GM04504 (cell line): ENCODE measurements around the gene ECSCR.

ENCODE experiments used
- DNase-seq: peaks from one replicate; pipeline ENCODE4 v3.0.0-alpha.2; 2012; ENCODE audit warnings: low read depth

The ECSCR gene

DNA sequence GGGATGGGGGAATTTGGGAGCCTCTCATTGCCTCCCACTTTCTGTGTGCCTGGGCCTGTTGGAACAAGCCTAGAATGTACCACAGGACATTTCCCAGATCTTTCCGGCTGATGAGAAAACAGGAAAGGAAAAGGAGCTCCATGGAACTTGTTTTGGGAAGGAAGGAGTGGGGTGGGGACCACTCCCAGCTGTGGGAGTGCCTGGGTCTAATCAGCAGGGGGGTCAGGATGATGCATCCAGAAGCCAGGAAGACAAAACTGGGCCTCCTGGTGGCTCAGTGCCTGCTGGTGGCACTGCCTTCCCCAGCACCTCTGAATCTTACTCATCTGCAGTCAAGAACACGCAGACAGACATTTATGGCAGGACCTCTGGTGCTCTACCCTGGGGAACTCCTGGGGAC lies 11.0 kb upstream of the ECSCR start:
- DNase-seq: no peak

DNA sequence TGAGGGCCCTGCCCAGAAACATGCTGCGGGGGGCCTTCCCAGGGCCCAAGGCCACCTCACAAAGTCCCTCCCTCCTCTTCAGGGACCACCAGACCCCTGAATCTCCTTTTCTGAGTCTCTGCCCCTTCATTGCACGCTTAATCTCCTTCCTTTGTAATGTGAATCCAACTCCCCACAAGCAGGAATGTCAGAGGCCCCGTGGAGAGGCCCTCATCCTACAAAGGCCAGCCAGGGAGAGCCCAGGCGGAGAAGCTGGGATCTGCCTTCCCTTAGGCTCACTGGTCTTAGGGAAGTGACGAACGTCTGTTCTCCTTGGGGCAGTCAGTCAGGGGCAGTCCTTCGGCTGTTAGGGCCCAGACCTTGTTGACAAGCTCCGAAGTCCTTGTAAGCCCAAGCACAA lies 10.6 kb upstream of the ECSCR start:
- no peak for DNase-seq

DNA sequence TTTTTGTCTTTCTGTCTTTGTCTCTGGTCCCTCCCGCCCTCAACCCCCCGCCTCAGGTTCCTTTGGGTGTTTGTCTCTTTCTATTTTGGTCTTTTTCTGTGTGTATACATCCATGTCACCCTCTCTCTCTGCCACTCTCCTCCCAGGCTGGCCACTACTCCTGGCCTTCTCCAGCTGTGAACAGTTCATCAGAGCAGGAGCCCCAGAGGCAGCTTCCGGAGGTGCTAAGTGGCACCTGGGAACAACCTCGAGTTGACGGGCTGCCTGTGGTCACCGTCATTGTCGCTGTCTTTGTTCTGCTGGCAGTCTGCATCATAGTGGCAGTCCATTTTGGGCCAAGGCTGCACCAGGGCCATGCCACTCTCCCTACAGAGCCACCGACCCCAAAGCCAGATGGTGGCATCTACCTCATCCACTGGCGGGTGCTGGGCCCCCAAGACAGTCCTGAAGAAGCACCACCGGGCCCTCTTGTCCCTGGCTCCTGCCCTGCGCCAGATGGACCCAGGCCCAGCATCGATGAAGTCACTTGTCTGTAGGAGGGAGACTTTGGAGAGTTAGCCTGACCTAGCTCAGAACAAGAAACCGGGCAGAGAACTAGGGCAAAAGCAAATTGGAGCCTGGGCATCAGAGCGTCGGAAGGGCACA lies 10.0 kb upstream of the ECSCR start:
- no peak for DNase-seq

DNA sequence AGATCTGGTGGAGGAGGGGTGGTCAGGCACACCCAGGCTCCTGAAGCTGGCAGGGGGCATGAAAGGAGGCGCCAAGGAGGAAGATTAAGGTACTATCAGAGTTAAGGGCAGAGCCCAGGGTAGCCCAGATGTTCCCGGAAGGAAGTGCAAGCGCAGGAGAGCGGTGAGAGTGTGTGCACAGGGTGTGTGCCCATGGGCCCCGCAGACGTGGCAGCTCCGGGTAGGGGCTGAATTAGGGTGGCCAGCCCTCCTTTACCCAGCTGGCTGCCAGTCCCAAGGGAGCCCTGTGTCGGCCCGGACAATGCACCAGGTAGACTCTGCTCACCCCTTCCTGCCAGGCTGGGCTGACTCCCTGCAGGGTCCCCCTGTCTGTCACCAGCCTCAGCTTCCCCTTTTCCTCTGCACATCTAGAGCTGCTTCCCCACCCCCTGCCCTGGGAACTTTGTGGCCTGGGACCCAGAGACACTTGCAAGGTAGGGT lies 8.3 kb upstream of the ECSCR start, which contains the start of gene SMIM33:
Gene SMIM33 (plus strand): TSS at position 184 of the 480 bp plus-strand sequence. CDS start 118 bp downstream, at position 302.
- DNase-seq: no peak

DNA sequence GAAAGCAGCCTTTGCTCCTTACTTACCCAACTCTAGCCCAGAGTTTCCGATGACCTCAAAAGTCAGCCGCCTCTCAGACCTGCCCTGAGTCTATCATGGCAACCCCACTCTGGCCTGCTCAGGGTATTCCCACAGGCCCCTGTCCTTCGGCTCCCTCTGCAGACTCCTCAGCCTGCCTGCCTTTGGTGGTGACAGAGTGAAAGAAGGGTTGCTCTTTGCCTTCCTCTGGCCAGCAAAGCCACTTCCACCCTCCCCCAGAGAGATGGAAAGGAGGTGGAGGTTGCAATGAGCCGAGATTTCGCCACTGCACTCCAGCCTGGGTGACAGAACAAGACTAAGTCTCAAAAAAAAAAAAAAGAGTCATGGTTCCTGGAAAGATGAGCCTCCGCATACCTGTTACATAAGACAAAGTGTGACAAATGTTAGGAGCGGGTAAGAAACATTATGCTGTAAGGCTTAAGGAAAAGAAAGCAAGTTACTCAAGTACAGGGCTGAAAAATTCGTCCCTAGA lies 5.9 kb upstream of the ECSCR start:
- DNase-seq: no peak

DNA sequence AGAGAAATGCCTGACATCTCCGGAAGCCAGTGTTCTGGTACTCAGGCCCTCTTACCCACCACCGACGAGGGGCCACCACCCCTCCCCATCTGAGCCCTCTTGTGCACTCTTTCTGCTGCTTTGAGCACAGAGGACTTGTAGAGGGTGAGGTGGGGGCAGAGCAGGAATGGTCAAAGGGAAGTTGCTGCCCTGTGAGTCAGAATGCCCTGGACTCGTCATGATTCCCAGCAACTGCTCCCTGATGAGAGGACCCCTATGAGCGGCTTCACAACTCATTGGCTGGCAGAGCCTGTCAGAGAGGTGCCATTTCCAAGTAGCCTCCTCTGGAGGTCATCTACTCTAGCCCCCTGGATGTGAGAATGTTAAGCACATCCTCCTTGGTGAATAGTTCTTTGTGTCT lies 845 bp downstream of the ECSCR start:
- no peak for DNase-seq

DNA sequence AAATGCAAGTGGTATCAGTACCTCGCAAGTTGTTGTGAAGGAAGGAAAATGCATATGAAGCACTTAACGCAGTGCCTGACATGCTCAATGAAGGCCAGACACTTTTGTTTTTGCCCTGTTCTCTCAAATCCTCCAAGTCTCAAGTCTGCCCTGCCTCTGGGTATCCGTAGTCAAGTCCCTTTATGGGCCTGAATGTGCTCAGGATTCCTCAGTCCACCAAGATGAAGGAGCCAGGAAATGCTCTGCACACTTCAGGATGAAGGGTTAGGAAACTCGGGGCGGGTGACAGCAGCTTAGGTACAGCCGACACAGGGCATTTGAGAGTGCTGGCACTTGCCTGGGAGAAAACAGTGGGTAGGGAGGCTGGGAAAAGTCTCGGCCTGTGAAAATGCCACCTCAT lies 1.4 kb downstream of the ECSCR start:
- DNase-seq: no peak

DNA sequence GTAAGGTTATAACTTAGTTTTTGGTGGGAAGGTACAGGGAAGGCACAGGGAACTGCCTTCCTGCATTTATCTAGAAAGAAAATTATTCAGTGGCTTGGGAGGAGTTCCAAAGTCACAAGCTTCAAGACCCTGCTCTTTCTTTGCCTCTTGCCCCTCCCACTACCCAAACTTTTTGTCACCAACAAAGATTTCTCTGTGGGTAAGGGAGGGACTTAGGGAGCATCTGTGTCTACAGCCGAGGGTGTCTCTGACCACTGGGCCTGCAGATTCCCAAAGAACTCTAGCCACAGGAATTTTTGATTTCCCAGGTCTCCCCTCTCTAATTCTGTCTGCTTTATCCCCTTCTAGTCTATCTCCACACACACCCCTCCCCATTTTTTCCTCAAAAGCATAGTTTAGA lies 2.1 kb downstream of the ECSCR start:
- DNase-seq: no peak

DNA sequence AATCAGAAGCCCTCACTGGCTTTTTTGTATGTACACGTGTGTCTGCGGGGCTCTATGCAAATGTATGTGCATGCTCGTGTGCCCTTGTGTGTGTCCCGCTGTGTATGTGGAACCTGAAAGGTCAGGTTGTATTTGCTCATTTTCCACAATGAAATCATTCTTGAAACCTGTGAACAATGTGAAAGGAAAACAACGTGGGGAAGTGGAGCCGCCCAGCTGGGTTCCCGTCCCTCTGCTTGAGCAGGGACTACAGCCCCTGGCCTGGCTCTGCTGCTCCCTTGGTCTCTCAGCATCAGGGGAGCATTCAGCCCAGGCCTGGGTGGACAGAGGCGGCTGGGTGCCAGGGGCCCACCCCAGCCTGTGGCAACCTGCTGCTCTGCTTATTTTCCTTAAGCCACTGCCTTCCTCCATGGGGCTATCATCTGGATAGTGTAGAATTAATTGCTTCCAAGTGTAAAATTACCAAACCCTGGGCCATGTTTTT lies 3.0 kb downstream of the ECSCR start:
- DNase-seq: no peak

DNA sequence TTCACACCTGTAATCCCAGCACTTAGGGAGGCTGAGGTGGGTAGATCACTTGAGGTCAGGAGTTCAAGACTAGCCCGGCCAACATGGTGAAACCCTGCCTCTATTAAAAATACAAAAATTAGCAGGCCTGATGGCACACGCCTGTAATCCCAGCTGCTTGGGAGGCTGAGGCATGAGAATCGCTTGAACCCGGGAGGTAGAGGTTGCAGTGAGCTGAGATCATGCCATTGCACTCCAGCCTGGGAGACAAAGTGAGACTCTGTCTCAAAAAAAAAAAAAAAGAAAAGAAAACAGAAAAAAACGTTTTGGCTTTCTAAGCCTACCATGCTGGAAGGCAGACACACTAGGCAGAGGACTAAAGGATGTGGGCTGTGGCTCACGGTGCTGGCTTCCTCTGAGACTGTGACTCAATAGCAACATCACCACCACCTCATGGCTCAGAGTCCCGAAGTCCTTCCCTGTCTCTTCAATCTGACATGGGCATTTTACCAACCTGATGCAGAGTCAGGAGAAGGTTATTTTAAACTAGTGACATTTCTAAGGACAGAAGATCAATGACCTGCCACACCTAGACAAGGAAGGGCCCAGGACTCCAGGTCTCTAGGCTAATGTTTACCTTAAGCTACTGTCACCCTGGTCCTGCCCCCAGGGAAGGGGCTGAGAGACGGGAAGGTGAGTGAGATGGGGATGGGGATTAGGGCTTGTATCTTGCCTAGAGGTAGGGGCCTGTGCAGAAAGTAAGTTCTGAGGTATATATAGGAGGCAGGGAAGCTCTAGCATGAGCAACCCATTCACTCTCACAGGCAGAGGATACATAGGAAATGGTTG lies 3.7 kb downstream of the ECSCR start:
- DNase-seq: no peak

DNA sequence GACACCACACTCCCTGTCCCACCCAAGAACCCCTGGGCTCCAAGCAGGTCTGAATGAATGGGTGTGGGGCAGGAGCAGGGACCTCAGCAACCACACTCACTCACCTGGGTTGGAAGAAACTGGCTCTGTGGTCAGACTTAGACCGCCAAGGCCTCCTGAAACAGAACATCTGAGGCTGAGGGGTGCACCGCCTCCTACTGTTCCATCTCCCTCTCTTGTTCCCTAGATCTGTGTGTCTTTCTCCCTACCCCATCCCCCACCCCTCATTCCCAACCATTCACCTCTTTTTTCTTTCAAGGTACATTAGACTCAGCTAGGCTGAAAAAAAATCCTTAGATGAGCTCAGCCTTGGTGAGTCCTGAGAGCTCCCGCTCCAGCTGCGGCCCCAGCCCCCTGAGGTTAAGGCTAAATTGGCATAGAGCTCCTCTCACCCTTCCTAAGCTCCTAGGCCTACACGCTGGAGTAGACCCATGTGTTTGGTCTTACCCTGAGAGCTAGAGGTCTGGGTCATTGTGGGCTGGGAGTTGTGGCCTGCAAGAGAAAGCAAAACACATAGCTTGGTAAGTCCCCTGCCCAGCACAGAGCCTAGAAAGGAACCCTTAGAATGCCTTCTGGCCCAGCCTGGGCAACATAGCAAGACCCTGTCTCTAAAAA lies 4.8 kb downstream of the ECSCR start:
- DNase-seq: no peak

DNA sequence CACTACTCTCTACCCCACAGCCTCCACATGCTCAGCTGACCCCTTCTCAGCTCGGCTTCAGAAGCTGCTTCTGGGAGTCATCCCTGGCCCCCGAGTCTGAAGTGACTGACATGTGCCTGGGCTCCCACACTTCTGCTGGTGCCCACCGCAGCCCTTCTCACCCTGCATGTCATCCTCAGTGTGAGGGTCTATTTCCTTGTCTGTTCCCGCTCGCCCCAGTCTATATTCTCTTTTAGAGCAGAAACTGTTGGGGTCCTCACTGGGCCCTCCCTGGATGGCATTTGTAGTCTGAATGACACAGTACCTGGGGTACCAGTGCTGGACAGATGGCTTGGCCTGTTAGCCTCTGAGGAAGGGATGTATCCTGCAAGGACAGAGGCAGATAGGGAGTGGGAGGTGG lies 5.3 kb downstream of the ECSCR start:
- no peak for DNase-seq

DNA sequence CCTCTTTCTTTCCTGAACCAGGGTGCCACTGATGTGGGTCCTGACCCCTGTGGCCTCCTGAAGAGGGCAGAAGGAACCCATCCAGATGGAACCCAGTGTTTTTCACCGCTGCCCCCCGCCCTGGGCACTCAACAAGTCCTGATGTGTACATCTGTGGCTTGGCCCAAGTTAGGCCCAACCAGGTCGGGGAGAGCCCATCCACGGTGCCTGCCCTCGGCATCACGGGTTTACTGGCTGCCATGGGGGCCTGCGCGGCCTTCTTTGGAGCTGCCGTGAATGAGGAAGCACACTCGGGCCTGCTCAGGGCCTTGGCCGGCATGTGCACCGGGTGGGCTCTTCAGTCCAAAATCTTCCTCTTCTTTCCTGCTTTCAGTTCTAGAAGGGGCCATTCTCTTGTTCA lies 5.8 kb downstream of the ECSCR start:
- no peak for DNase-seq

DNA sequence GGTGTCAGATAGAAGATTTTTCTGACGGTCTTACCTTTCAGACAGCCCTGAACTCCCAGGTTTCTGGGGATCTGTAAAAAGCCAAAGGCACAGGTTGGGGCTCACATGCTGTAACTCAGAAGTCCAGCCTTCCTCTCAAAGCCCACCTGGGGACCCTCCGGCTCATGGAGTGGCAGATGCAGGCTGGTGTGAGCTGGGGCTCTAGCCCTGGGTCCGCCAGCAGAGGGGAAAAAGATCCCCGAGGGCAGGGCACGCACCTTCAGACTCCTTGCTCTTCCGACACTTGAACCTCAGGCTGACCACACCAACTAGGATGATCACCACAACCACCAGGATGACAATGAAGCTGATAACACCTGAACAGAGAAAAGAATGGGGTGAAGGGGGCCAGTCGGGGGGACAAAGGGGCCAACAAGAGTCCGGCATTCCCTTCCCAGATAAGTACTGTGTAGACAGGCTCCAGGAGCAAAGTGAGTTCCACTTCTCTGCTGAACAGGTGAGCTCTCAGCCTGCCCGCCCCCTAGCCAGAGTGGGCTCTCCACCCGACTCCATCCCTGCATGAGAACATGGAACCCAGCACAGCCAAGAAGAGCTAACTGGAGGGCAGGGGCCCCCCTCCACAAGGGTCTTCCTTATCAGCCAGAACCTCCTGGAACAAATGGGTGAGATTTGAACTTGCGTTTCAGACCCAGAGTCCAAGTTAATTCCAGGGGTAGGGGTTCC lies 7.8 kb downstream of the ECSCR start:
- DNase-seq: no peak

DNA sequence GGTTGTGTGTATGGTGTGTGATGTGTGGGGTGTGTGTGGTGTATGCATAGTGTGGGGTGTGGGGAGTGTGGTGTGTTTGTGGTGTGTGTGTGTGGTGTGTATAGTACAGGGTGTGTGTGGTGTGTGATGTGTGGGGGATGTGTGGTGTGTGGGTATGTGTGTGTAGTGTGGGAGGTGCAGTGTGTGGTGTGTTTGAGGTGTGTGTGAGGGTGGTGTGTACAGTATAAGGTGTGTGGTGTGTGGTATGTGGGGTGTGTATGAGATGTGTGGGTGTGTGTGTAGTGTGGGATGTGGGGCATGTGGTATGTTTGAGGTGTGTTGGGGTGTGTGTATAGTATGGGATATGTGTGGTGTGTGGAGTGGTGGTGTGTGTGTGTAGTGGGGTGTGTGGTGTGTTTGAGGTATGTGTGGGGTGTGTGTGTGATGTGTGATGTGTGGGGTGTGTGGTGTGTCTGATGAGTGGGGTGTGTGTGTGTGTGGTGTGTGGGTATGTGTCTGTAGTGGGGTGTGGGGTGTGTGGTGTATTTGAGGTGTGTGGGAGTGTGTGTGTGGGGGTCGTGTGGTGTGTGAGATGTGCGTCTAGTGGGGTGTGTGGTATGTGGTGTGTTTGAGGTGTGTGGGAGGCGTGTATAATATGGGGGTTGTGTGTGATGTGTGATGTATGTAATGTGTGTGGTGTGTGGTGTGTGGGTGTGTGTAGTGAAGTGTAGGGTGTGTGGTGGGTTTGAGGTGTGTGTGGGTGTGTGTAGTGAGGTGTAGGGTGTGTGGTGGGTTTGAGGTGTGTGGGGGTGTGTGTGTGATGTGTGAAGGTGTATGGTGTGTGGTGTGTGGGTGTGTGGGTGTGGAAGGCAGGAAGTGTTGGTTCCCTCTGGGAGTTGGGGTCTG lies 8.6 kb downstream of the ECSCR start:
- DNase-seq: no peak

DNA sequence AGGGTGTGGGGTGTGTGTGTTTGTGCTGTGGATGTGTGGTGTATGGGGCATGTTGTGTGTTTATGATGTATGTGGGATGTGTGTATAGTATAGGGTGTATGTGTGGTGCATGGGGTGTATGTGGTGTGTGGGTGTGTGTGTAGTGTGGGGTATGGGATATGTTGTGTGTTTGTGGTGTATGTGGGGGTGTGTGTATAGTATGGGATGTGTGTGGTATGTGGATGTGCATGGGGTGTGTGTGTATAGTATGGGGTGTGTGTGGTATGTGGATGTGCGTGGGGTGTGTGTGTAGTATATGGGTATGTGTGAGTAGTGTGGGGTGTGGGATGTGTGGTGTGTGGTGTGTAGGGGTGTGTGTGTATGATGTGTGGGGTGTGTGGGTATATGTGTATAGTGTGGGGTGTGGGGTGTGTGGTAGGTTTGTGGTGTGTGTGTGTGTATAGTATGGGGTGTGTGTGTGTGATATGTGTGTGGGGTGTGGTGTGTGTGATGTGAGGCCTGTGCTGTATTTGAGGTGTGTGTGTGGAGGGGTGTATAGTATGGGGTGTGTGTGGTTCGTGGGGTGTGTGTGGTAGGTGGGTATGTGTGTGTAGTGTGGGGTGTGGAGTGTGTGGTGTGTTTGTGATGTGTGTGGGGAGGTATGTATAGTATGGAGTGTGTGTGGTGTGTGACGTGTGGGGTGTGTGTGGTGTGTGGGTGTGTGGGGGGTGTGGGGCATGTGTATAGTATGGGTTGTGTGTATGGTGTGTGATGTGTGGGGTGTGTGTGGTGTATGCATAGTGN lies 10.5 kb downstream of the ECSCR start:
- no peak for DNase-seq

DNA sequence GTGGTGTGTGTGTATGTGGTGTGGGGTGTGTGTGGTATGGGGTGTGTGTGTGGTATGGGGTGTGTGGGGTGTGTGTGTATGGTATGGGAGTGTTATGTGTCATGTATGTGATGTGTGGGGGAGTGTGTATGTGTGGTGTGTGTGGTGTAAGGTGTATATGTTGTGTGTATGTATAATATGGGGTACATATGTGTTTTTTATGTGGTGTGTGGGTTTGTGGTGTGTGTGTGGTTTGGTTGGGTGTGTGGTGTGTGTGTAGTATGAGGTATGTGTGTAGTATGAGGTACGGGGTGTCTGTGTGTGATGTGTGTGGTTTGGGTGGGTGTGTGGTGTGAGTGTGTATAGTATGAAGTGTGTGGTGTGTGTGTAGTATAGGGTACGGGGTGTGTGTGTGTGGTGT lies 11.4 kb downstream of the ECSCR start:
- DNase-seq: no peak

DNA sequence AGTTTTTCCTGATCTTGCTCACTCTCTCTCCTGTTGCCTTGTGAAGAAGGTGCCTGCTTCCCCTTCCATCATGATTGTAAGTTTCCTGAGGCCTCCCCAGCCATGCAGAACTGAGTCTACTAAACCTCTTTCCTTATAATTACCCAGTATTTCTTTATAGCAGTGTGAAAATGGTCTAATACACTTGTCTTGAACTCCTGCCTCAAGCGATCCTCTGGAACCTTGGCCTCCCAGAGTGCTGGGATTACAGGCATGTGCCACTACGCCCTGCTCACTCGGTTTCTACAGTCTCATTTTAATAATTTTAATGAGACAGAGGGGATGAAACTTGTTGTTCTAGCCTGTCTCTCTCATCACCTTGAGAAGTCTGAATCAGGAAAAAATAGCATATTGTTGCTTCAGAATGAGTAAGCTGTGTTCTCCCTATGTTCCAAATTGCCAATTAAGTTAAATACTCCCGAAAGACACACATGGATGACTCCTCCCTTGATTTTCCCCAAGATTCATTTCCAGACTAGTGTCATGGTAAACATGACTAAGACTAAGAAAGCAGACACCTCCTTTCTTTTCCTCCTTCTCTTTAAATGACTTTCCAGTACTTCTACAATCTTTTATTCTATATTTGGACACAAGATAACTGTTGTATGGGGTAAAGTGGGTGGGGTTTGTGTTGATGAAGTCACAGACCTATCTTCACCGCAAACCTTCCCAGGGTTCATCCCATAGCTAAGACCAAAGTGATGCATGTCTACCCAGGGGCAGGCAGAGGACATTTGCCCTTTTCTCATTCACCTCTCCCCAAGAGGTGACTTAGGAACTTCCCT lies 15.4 kb downstream of the ECSCR start:
- peak; percentile 15 for DNase-seq
